ENCODE results near the gene IBA57.

DNA sequence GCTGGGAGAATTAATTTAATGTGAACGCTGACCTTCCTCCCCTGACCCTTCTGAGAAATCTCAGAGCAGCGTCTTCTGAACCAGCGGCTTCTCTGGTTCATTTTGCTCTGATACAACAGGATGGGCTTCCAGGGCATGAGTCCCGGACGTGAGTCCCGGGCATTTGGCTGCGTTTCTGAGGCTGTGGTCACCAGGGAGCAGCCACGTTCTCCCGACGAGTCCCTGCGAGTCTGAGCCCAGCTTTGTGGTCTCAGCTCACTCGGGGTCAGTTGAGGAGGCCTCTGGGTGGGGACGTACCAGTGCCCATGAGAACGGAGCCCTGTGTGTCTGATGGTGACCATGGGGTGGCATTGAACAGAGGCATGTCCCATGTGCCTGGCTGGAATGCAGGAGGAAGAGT is 24.6 kb downstream of the IBA57 start:
- TF ChIP-seq CTCF (IDR thresholded peaks at IDR 0.05), result no peak
- no peak for TF ChIP-seq EP300 (IDR thresholded peaks at IDR 0.05; ENCODE audit: borderline replicate concordance in 1 of 2, low read depth in 1 of 2, low read length in 1 of 2)
- no peak for TF ChIP-seq FOXJ3 (CRISPR knock-in tag; IDR thresholded peaks at IDR 0.05)
- no peak for TF ChIP-seq ELF1 (IDR thresholded peaks at IDR 0.05)
- no peak for TF ChIP-seq POLR2AphosphoS5 (IDR thresholded peaks at IDR 0.05; ENCODE audit: low read depth, low read length)
- no peak for TF ChIP-seq TAF1 (IDR thresholded peaks at IDR 0.05; ENCODE audit: borderline replicate concordance, low read depth, low read length)
- no peak for TF ChIP-seq NFIC (IDR thresholded peaks at IDR 0.05; ENCODE audit: borderline replicate concordance)
- TF ChIP-seq, protein P1, sequence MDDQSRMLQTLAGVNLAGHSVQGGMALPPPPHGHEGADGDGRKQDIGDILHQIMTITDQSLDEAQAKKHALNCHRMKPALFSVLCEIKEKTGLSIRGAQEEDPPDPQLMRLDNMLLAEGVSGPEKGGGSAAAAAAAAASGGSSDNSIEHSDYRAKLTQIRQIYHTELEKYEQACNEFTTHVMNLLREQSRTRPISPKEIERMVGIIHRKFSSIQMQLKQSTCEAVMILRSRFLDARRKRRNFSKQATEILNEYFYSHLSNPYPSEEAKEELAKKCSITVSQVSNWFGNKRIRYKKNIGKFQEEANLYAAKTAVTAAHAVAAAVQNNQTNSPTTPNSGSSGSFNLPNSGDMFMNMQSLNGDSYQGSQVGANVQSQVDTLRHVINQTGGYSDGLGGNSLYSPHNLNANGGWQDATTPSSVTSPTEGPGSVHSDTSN (IDR thresholded peaks at IDR 0.05), result no peak
- TF ChIP-seq GATA2 (CRISPR knock-in tag; IDR thresholded peaks at IDR 0.05), result no peak
- TF ChIP-seq NRF1 (IDR thresholded peaks at IDR 0.05; ENCODE audit: low read depth, low read length), result no peak
